ENCODE measurements around the gene CLEC18A.
"Not testable (repeated sequence)": the region's sequence is repeated elsewhere in the genome, so short reads cannot be mapped to it uniquely, and the experiment has no call there.

Gene CLEC18A

GRCh38 chr16:69931631-69932030, 19.5 kb upstream of the CLEC18A start:
- no peak for DNase-seq

GRCh38 chr16:69932228-69932627, 18.9 kb upstream of the CLEC18A start:
- DNase-seq, result no peak

DNA sequence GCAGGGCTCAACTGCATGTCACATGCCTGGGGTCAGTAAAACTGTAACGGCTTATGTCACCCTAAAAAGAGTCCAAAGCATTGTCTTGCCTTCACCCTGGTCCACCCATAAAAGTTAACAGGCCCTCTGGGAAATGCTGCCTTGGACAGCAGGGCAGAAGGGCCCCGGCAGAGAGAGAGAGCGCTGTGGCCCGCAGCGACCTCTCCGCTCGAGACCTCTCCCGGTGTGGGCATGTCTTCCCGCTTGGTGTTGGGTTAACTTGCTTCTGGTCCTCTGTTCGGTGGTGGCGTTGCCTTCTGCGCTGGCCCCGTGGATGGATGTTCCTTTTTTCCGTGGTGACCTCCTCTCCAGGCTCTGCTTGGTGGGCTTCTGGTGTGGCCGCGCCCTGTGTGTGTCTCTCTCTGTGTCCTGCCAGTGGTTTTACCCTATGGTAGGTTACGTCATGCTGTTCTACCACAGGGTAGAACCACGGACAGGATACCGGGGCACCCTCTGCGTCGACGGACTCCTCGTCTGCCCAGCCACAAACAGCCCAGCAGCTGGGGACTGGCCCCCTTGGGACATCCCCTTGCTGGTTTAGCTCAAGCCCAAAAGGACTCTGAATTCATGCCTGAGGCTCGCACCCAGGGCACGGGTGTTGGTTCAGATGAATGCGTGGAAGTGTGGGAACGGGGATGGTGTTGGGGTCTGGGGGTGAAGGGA, 18.3 kb upstream of the CLEC18A start:
- DNase-seq, result no peak

DNA sequence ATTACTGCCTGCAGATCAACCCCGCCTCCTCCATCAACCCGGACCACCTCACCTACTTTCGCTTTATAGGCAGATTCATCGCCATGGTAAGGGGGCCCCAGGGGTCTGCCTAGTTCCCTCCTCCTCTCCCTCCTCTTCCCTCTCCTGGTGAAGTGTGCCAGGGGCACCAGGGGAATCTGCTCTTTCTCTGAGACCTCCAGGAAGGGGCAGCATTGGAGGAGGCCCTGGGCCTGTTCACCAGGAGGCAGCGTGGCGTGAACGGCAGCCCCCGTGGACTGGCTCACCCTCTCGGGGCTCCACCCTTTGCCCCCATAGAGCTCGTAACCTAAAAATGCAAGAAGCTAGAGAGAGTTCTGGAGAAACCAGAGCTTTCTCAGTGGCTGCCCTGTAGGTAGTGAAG, 17.1 kb upstream of the CLEC18A start:
- DNase-seq, result no peak

GRCh38 chr16:69934751-69935150, 16.4 kb upstream of the CLEC18A start:
- DNase-seq, result no peak

- DNase-seq, result no peak
Measured at GRCh38 chr16:69935278-69935711, 15.8 kb upstream of the CLEC18A start.

DNA sequence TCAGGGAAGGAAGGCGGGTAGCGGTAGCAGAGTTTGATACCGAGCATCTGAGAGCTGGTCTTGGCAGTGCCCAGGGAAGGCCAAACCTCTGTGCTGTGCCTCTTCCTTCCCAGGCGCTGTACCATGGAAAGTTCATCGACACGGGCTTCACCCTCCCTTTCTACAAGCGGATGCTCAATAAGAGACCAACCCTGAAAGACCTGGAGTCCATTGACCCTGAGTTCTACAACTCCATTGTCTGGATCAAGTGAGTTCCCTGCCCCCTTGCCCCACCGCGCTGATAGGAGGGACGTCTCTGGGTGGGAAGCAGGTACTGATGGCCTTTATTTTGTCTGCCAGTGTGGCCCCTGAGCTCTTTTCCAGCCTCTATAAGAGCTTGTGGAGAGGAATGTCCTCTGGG, 15.4 kb upstream of the CLEC18A start:
- no peak for DNase-seq

- no peak for DNase-seq
Measured at GRCh38 chr16:69936252-69936651, 14.9 kb upstream of the CLEC18A start.

DNA sequence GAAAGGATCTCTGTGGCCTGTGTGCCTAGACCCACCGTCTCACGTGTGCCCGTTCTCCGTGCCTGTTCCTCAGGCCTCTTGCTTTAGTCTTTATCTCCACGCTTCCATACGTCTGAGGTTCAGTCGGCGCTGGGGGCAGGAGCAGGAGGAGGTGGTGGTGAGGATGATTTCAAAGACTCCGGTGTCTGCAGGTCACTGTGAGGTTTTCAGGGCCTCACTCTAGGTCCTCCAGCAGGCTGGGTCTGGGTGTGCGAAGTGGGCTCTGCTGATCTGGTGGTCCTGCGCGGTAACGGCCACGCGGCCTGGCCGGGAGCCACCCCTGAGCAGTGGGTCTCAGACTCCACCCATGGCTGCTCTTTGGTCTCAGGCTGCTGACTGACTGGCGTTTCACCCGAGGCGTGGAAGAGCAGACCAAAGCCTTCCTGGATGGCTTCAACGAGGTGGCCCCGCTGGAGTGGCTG, 14.4 kb upstream of the CLEC18A start:
- DNase-seq, result no peak

DNA sequence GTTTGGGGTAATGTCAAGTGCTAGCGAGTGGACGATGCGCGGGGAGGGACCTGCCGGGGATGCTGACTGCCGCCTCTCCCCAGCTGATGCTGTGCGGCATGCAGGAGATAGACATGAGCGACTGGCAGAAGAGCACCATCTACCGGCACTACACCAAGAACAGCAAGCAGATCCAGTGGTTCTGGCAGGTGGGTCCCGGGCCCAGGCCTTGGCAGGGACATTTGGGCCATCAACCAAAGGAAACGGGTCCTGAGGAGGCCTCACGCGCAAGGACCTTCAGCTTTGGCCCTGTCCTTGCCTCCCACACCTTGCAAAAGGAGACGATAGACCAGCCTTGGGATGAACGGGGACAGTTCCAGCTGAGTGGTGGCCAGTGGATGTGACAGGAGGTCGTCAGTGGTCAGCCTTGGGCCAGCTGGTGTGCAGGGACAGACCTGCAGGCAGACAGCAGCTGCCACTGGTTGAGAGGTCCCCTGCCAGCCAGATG, 13.6 kb upstream of the CLEC18A start:
- no peak for DNase-seq

DNA sequence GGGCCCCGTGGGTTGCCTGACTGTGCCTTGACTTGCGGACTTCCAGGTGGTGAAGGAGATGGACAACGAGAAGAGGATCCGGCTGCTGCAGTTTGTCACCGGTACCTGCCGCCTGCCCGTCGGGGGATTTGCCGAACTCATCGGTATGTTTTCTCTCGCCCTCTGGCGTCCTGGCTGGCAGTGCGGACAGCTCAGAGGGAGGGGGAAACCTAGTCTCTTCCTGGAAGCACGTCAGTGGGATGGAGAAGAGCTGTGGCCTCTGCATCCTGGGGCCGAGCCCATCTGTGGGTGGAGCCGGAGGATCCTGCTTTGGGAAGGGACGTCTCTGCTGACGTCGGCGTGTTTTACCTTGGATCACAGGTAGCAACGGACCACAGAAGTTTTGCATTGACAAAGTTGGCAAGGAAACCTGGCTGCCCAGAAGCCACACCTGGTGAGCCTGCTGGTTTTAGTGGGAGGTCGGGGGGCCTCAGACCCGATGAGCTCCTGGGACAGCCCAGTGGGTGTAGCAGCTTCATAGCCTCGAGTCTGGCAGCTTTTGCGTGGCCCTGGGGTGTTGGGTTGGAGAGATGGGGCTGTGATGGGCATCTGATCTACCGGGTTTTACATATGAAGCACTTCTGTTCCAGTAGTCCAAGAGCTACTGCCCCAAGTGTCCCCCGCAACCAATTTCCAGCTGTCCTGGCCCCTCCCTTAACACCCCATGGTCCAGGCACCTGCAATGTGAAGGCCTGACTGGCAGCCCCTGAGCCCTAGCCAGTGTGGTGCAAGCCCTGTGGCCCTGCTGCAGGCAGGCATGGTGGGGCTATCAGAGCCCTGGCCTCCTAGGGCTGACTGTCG, 11.9 kb upstream of the CLEC18A start:
- DNase-seq, result no peak

DNA sequence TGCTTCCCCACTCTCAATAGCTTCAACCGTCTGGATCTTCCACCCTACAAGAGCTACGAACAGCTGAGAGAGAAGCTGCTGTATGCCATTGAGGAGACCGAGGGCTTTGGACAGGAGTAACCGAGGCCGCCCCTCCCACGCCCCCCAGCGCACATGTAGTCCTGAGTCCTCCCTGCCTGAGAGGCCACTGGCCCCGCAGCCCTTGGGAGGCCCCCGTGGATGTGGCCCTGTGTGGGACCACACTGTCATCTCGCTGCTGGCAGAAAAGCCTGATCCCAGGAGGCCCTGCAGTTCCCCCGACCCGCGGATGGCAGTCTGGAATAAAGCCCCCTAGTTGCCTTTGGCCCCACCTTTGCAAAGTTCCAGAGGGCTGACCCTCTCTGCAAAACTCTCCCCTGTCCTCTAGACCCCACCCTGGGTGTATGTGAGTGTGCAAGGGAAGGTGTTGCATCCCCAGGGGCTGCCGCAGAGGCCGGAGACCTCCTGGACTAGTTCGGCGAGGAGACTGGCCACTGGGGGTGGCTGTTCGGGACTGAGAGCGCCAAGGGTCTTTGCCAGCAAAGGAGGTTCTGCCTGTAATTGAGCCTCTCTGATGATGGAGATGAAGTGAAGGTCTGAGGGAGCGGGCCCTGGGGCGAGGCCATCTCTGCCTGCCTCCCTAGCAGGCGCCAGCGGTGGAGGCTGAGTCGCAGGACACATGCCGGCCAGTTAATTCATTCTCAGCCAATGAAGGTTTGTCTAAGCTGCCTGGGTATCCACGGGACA, 11.1 kb upstream of the CLEC18A start:
- DNase-seq, result no peak

- no peak for DNase-seq
Measured at GRCh38 chr16:69940676-69941075, 10.5 kb upstream of the CLEC18A start.

GRCh38 chr16:69941251-69942098, 9.7 kb upstream of the CLEC18A start:
- DNase-seq, result no peak

- no peak for DNase-seq
Measured at GRCh38 chr16:69942099-69942491, 9.0 kb upstream of the CLEC18A start.

- no peak for DNase-seq
Measured at GRCh38 chr16:69942627-69943170, 8.4 kb upstream of the CLEC18A start.

- DNase-seq, result not testable (repeated sequence)
Measured at GRCh38 chr16:69943241-69944036, 7.7 kb upstream of the CLEC18A start.

GRCh38 chr16:69950411-69950810, 723 bp upstream of the CLEC18A start:
- DNase-seq, result not testable (repeated sequence)

DNA sequence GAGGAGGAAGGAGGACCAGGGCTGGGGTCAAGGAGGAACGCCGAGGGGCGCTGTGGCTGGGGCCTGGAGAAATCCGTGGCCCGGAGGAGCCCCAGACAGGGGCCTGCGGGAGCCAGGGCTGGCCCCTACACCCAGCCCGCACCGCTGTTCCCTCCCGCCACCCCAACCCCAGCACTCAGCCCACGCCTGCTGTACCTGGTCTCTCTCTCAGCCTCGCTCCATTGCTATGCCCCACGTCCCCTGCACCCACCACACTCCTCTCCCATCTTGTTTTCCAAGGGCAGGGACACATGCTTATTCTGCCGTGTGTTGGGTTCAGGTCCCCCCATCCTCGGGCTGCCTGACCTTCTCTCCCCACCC, 518 bp downstream of the CLEC18A start:
- not testable (repeated sequence) for DNase-seq

DNA sequence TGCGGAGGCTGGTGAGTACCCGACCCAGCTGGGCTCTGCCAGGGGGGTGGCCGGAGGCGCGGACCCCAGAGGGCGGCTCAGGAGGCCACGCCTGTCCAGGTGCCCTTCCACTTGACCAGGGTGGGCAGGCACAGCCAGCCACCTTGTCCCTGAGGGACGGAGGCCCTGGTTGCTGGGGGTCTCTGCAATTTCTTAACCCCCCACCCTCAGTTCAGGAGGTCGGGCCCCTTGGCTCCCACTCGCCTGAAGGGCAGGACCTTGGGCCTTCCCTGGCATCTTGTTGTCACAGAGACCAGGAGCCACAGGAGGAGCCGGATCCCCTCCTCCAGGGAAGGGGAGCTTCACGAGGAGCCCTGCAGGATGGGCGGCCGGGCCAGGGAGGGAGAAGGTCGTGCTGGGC, 982 bp downstream of the CLEC18A start:
- DNase-seq, result not testable (repeated sequence)
